ENCODE results near the gene C5AR2. TPM values are rescaled to one million over a fixed set of nuclear protein-coding genes. Genes with fewer than 3 reads are reported as not detected.

C5AR2 gene
- total and polyA plus RNA-seq, 4 donors, result 0.61 to 2.8 (median 1.8) TPM

- Histone ChIP-seq H3K9me3 (ENCODE audit: control insufficient read depth in 4 of 4, low read length in 3 of 4) (no peaks in the 10 kb centered on the region), H3K27ac (ENCODE audit: low read depth in 1 of 2, low read length in 2 of 2) (peak overlapping the region; percentile 29 to 46), H3K9ac (ENCODE audit: low read depth in 1 of 2, low read length in 2 of 2) (no peak overlapping the region), H3K4me3 (ENCODE audit: low read depth in 1 of 3, low read length in 3 of 3) (no peak overlapping the region), H3K4me1 (ENCODE audit: control insufficient read depth in 4 of 4, insufficient read depth in 4 of 4, low read length in 3 of 4) (peaks cover 7 to 16% (median 12%) of the 10 kb centered on the region in 4 donors), H3K36me3 (ENCODE audit: control insufficient read depth in 4 of 4, insufficient read depth in 3 of 4, low read depth in 1 of 4, low read length in 3 of 4) (peaks cover 3 to 65% (median 26%) of the 10 kb centered on the region in 4 donors), H3K27me3 (ENCODE audit: control insufficient read depth in 4 of 4, insufficient read depth in 4 of 4, low read length in 3 of 4) (no peaks in the 10 kb centered on the region)
- TF ChIP-seq YY1 (IDR thresholded peaks at IDR 0.05) (no peak), EGR1 (IDR thresholded peaks at IDR 0.05; ENCODE audit: low read depth in 2 of 2) (no peak), HNF4A (conservative IDR thresholded peaks at IDR 0.05) (no peak), RAD21 (IDR thresholded peaks at IDR 0.05) (no peak), NR2F2 (IDR thresholded peaks at IDR 0.05) (no peak), RXRA (IDR thresholded peaks at IDR 0.05) (no peak), FOXA2 (IDR thresholded peaks at IDR 0.05) (no peak), JUND (IDR thresholded peaks at IDR 0.05) (no peak), HNF4G (IDR thresholded peaks at IDR 0.05) (no peak)
- TF ChIP-seq, protein P1, sequence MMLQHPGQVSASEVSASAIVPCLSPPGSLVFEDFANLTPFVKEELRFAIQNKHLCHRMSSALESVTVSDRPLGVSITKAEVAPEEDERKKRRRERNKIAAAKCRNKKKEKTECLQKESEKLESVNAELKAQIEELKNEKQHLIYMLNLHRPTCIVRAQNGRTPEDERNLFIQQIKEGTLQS (IDR thresholded peaks at IDR 0.05), result no peak
- DNase-seq (ENCODE audit: low spot score), result no peak
- 97% methylated on average over 30 of the region's 30 CpGs for WGBS
Observed at GRCh38 chr19:47375694-47376588, 44.0 kb downstream of the C5AR2 start.

GRCh38 chr19:47376589-47377144 lies 44.7 kb downstream of the C5AR2 start:
- Histone ChIP-seq H3K4me3 (ENCODE audit: low read depth in 1 of 3, low read length in 3 of 3) (no peak overlapping the region), H3K27me3 (ENCODE audit: control insufficient read depth in 4 of 4, insufficient read depth in 4 of 4, low read length in 3 of 4) (no peaks in the 10 kb centered on the region), H3K27ac (ENCODE audit: low read depth in 1 of 2, low read length in 2 of 2) (peak overlapping the region; percentile 46 to 63), H3K9me3 (ENCODE audit: control insufficient read depth in 4 of 4, low read length in 3 of 4) (no peaks in the 10 kb centered on the region), H3K4me1 (ENCODE audit: control insufficient read depth in 4 of 4, insufficient read depth in 4 of 4, low read length in 3 of 4) (peaks cover 7 to 16% (median 12%) of the 10 kb centered on the region in 4 donors), H3K9ac (ENCODE audit: low read depth in 1 of 2, low read length in 2 of 2) (no peak overlapping the region), H3K36me3 (ENCODE audit: control insufficient read depth in 4 of 4, insufficient read depth in 3 of 4, low read depth in 1 of 4, low read length in 3 of 4) (peaks cover 7 to 66% (median 28%) of the 10 kb centered on the region in 4 donors)
- TF ChIP-seq FOXA1 (IDR thresholded peaks at IDR 0.05), result no peak
- TF ChIP-seq SP1 (IDR thresholded peaks at IDR 0.05), result no peak
- no peak for TF ChIP-seq GABPA (IDR thresholded peaks at IDR 0.05 in 1 of 2, conservative IDR thresholded peaks at IDR 0.05 in 1 of 2)
- TF ChIP-seq RXRA (IDR thresholded peaks at IDR 0.05), result no peak
- TF ChIP-seq, protein P1 (IDR thresholded peaks at IDR 0.05), result no peak
- no peak for TF ChIP-seq ZBTB33 (IDR thresholded peaks at IDR 0.05)
- TF ChIP-seq FOXA2 (IDR thresholded peaks at IDR 0.05), result no peak
- TF ChIP-seq, protein P2, sequence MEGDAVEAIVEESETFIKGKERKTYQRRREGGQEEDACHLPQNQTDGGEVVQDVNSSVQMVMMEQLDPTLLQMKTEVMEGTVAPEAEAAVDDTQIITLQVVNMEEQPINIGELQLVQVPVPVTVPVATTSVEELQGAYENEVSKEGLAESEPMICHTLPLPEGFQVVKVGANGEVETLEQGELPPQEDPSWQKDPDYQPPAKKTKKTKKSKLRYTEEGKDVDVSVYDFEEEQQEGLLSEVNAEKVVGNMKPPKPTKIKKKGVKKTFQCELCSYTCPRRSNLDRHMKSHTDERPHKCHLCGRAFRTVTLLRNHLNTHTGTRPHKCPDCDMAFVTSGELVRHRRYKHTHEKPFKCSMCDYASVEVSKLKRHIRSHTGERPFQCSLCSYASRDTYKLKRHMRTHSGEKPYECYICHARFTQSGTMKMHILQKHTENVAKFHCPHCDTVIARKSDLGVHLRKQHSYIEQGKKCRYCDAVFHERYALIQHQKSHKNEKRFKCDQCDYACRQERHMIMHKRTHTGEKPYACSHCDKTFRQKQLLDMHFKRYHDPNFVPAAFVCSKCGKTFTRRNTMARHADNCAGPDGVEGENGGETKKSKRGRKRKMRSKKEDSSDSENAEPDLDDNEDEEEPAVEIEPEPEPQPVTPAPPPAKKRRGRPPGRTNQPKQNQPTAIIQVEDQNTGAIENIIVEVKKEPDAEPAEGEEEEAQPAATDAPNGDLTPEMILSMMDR (IDR thresholded peaks at IDR 0.05; ENCODE audit: low read depth, low read length, missing input control), result no peak
- no peak for TF ChIP-seq MAX (IDR thresholded peaks at IDR 0.05)
- TF ChIP-seq HNF4G (IDR thresholded peaks at IDR 0.05), result no peak
- no peak for TF ChIP-seq YY1 (IDR thresholded peaks at IDR 0.05)
- no peak for TF ChIP-seq RAD21 (IDR thresholded peaks at IDR 0.05)
- TF ChIP-seq NR2F2 (IDR thresholded peaks at IDR 0.05), result no peak
- no peak for TF ChIP-seq JUND (IDR thresholded peaks at IDR 0.05)
- no peak for DNase-seq (ENCODE audit: low spot score)
- WGBS, result 64% methylated on average over 16 of the region's 16 CpGs

Data from liver (tissue), 9 donors.